ENCODE results near the gene CBY1. TPM values are rescaled to one million over a fixed set of nuclear protein-coding genes. Genes with fewer than 3 reads are reported as not detected.
"Not testable (repeated sequence)": the region's sequence is repeated elsewhere in the genome, so short reads cannot be mapped to it uniquely, and the experiment has no call there.

The CBY1 gene
- total RNA-seq, 2 donors from 2014 or later: 40.7 to 60.9 TPM

- Histone ChIP-seq H3K36me3 (ENCODE audit: control insufficient read depth, insufficient read depth, low read length) (peaks cover 9% of the 10 kb centered on the region), H3K27ac (ENCODE audit: low read depth, low read length) (no peak overlapping the region), H3K9ac (ENCODE audit: extremely low read depth, low read length, poor library complexity, severe bottlenecking) (no peak overlapping the region), H3K27me3 (ENCODE audit: control insufficient read depth, insufficient read depth, low read length, poor library complexity, severe bottlenecking) (no peaks in the 10 kb centered on the region), H3K4me1 (ENCODE audit: control insufficient read depth, insufficient read depth, low read length) (peaks cover 3% of the 10 kb centered on the region), H3K4me3 (ENCODE audit: low read length) (no peak overlapping the region), H3K9me3 (ENCODE audit: control insufficient read depth, low read length) (no peaks in the 10 kb centered on the region)
- no peak for TF ChIP-seq CTCF (conservative IDR thresholded peaks at IDR 0.05)
- H3K27ac Mint-ChIP-seq: no peak overlapping the region
- no peak overlapping the region for H3K4me3 Mint-ChIP-seq
- peaks cover 33% of the 10 kb centered on the region for H3K36me3 Mint-ChIP-seq (ENCODE audit: low read depth)
- 89 to 94% methylated on average over 5 of the region's 5 CpGs for WGBS, 2 experiments (ENCODE audit: insufficient coverage in 1 of 2, insufficient read length in 1 of 2)
- H3K4me1 Mint-ChIP-seq: no peaks in the 10 kb centered on the region
- H3K9me3 Mint-ChIP-seq: no peaks in the 10 kb centered on the region
- no peak for DNase-seq
- H3K27me3 Mint-ChIP-seq (ENCODE audit: insufficient read depth): no peaks in the 10 kb centered on the region
These were observed 44.0 kb upstream of the CBY1 start for GRCh38 chr22:38612217-38613006.

- Mint-ChIP-seq H3K4me1 (no peaks in the 10 kb centered on the region), H3K9me3 (peaks cover 8% of the 10 kb centered on the region), H3K27ac (no peak overlapping the region), H3K36me3 (ENCODE audit: low read depth) (peaks cover 44% of the 10 kb centered on the region), H3K4me3 (no peak overlapping the region), H3K27me3 (ENCODE audit: insufficient read depth) (no peaks in the 10 kb centered on the region)
- Histone ChIP-seq H3K36me3 (ENCODE audit: control insufficient read depth, insufficient read depth, low read length) (peaks cover 21% of the 10 kb centered on the region), H3K4me3 (ENCODE audit: low read length) (no peak overlapping the region), H3K4me1 (ENCODE audit: control insufficient read depth, insufficient read depth, low read length) (peaks cover 3% of the 10 kb centered on the region), H3K9ac (ENCODE audit: extremely low read depth, low read length, poor library complexity, severe bottlenecking) (no peak overlapping the region), H3K27me3 (ENCODE audit: control insufficient read depth, insufficient read depth, low read length, poor library complexity, severe bottlenecking) (no peaks in the 10 kb centered on the region), H3K9me3 (ENCODE audit: control insufficient read depth, low read length) (peaks cover 8% of the 10 kb centered on the region), H3K27ac (ENCODE audit: low read depth, low read length) (no peak overlapping the region)
- TF ChIP-seq CTCF (conservative IDR thresholded peaks at IDR 0.05): no peak
- 85 to 92% methylated on average over 4 of the region's 4 CpGs for WGBS, 2 experiments (ENCODE audit: insufficient coverage in 1 of 2, insufficient read length in 1 of 2)
- DNase-seq: no peak
These were observed 42.9 kb upstream of the CBY1 start for GRCh38 chr22:38613588-38613987.

- no peaks in the 10 kb centered on the region for H3K27me3 ChIP-seq (ENCODE audit: control insufficient read depth, insufficient read depth, low read length, poor library complexity, severe bottlenecking)
- no peak overlapping the region for H3K27ac ChIP-seq (ENCODE audit: low read depth, low read length)
- no peak overlapping the region for H3K27ac Mint-ChIP-seq
- TF ChIP-seq CTCF (conservative IDR thresholded peaks at IDR 0.05): no peak
- no peak overlapping the region for H3K4me3 Mint-ChIP-seq
- H3K9ac ChIP-seq (ENCODE audit: extremely low read depth, low read length, poor library complexity, severe bottlenecking): no peak overlapping the region
- peaks cover 12% of the 10 kb centered on the region for H3K9me3 ChIP-seq (ENCODE audit: control insufficient read depth, low read length)
- WGBS, 2 experiments (ENCODE audit: insufficient coverage in 1 of 2, insufficient read length in 1 of 2): 76 to 79% methylated on average over 4 of the region's 4 CpGs
- no peaks in the 10 kb centered on the region for H3K27me3 Mint-ChIP-seq (ENCODE audit: insufficient read depth)
- DNase-seq: no peak
- H3K4me1 ChIP-seq (ENCODE audit: control insufficient read depth, insufficient read depth, low read length): peaks cover 3% of the 10 kb centered on the region
- H3K9me3 Mint-ChIP-seq: peaks cover 13% of the 10 kb centered on the region
- H3K4me3 ChIP-seq (ENCODE audit: low read length): no peak overlapping the region
- no peaks in the 10 kb centered on the region for H3K4me1 Mint-ChIP-seq
- H3K36me3 ChIP-seq (ENCODE audit: control insufficient read depth, insufficient read depth, low read length): peaks cover 29% of the 10 kb centered on the region
- peaks cover 52% of the 10 kb centered on the region for H3K36me3 Mint-ChIP-seq (ENCODE audit: low read depth)
These were observed 41.9 kb upstream of the CBY1 start for GRCh38 chr22:38614332-38615063.

GRCh38 chr22:38615064-38615405 lies 41.4 kb upstream of the CBY1 start:
- H3K4me1 Mint-ChIP-seq; H3K27ac Mint-ChIP-seq; DNase-seq; H3K9ac ChIP-seq (ENCODE audit: extremely low read depth, low read length, poor library complexity, severe bottlenecking); H3K27ac ChIP-seq (ENCODE audit: low read depth, low read length); H3K4me1 ChIP-seq (ENCODE audit: control insufficient read depth, insufficient read depth, low read length); H3K27me3 Mint-ChIP-seq (ENCODE audit: insufficient read depth); H3K27me3 ChIP-seq (ENCODE audit: control insufficient read depth, insufficient read depth, low read length, poor library complexity, severe bottlenecking); H3K4me3 ChIP-seq (ENCODE audit: low read length); H3K4me3 Mint-ChIP-seq: not testable (repeated sequence)
- H3K9me3 Mint-ChIP-seq: peaks cover 13% of the 10 kb centered on the region
- WGBS, 2 experiments (ENCODE audit: insufficient coverage in 1 of 2, insufficient read length in 1 of 2): 93 to 96% methylated on average over 4 to 6 of the region's 9 CpGs
- H3K36me3 ChIP-seq (ENCODE audit: control insufficient read depth, insufficient read depth, low read length): peaks cover 34% of the 10 kb centered on the region
- peaks cover 57% of the 10 kb centered on the region for H3K36me3 Mint-ChIP-seq (ENCODE audit: low read depth)
- H3K9me3 ChIP-seq (ENCODE audit: control insufficient read depth, low read length): peaks cover 12% of the 10 kb centered on the region
